PC-9 (cell line): ENCODE results near the gene MPZ.

Experiments
- EZH2 ChIP-seq: fragments of 200-600 bp; sonication (generic); IDR thresholded peaks from 2 replicates; pipeline ENCODE4 v1.8.0; 2017; ENCODE audit warnings: antibody characterized with exemption, low read depth
- TF ChIP-seq, protein P1 (sequence below): fragments of 200-600 bp; sonication (generic); conservative IDR thresholded peaks from 2 replicates; pipeline ENCODE4 v1.6.1; 2017; ENCODE audit warnings: mixed run types, antibody characterized with exemption, mild to moderate bottlenecking, moderate library complexity

DNA sequence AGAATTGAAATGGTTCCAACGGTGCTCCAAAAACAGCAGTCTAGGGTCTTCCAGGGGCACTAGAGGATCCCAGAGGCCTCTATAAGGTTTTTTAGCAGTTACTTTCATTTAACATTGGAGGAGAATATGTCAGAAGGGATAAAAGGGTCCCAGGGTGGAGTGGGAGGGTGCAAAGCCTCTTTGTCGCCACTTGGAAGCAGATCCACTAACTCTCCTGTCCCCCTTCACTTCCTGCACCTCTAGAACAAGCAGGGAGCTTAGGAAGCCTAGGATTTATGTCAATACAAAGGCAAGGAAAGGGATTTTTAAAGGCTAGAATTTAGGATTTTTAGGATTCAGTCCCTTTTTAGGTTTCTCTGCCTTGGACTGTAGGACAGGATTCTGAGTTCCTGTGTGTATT, 42.9 kb downstream of the MPZ start:
- TF ChIP-seq, protein P1, sequence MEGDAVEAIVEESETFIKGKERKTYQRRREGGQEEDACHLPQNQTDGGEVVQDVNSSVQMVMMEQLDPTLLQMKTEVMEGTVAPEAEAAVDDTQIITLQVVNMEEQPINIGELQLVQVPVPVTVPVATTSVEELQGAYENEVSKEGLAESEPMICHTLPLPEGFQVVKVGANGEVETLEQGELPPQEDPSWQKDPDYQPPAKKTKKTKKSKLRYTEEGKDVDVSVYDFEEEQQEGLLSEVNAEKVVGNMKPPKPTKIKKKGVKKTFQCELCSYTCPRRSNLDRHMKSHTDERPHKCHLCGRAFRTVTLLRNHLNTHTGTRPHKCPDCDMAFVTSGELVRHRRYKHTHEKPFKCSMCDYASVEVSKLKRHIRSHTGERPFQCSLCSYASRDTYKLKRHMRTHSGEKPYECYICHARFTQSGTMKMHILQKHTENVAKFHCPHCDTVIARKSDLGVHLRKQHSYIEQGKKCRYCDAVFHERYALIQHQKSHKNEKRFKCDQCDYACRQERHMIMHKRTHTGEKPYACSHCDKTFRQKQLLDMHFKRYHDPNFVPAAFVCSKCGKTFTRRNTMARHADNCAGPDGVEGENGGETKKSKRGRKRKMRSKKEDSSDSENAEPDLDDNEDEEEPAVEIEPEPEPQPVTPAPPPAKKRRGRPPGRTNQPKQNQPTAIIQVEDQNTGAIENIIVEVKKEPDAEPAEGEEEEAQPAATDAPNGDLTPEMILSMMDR = no peak
- no peak for TF ChIP-seq EZH2
